ENCODE measurements around the gene DPP10.

- no peak for TF ChIP-seq TAF1 (IDR thresholded peaks at IDR 0.05; ENCODE audit: low read depth)
- no peak for TF ChIP-seq FOXM1 (IDR thresholded peaks at IDR 0.05; ENCODE audit: borderline replicate concordance, low read depth)
- no peak for TF ChIP-seq EP300 (IDR thresholded peaks at IDR 0.05; ENCODE audit: borderline replicate concordance)
- no peak for TF ChIP-seq TEAD4 (IDR thresholded peaks at IDR 0.05)
- no peak for TF ChIP-seq MAX (IDR thresholded peaks at IDR 0.05)
- TF ChIP-seq RAD21 (IDR thresholded peaks at IDR 0.05; ENCODE audit: low read depth): no peak
- no peak for TF ChIP-seq ZBTB7A (IDR thresholded peaks at IDR 0.05; ENCODE audit: low read depth)
Observed at GRCh38 chr2:115168457-115168856, 726.0 kb downstream of the DPP10 start.

Data from Ishikawa (cell line).